GM12865 (cell line): ENCODE measurements around the gene STH.

Source experiments
- DNase-seq: peaks from one replicate; pipeline ENCODE4 v3.0.0; 2010; ENCODE audit warnings: low read depth
- H3K4me3 ChIP-seq: 2 replicates; pipeline ENCODE4 v1.5.1; 2011; ENCODE audit warnings: mild to moderate bottlenecking, low read depth, low read length, control low read depth
- TF ChIP-seq, protein P1 (sequence below): IDR thresholded peaks from 2 replicates; pipeline ENCODE4 v1.5.1; 2011; ENCODE audit warnings: low read length, control low read depth, low read depth, inconsistent platforms; ENCODE audit not compliant: insufficient read depth; ENCODE audit errors: missing control alignments

STH gene

GRCh38 chr17:45997166-45997565, 1.9 kb upstream of the STH start:
- no peak overlapping the region for H3K4me3 ChIP-seq
- no peak for DNase-seq
- TF ChIP-seq, protein P1, sequence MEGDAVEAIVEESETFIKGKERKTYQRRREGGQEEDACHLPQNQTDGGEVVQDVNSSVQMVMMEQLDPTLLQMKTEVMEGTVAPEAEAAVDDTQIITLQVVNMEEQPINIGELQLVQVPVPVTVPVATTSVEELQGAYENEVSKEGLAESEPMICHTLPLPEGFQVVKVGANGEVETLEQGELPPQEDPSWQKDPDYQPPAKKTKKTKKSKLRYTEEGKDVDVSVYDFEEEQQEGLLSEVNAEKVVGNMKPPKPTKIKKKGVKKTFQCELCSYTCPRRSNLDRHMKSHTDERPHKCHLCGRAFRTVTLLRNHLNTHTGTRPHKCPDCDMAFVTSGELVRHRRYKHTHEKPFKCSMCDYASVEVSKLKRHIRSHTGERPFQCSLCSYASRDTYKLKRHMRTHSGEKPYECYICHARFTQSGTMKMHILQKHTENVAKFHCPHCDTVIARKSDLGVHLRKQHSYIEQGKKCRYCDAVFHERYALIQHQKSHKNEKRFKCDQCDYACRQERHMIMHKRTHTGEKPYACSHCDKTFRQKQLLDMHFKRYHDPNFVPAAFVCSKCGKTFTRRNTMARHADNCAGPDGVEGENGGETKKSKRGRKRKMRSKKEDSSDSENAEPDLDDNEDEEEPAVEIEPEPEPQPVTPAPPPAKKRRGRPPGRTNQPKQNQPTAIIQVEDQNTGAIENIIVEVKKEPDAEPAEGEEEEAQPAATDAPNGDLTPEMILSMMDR = no peak

DNA sequence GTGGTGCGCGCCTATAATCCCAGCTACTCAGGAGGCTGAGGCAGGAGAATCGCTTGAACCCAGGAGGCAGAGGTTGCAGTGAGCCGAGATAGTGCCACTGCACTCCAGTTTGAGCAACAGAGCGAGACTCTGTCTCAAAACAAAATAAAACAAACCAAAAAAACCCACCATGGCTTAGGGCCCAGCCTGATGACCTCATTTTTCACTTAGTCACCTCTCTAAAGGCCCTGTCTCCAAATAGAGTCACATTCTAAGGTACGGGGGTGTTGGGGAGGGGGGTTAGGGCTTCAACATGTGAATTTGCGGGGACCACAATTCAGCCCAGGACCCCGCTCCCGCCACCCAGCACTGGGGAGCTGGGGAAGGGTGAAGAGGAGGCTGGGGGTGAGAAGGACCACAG, 1.4 kb upstream of the STH start:
- no peak for DNase-seq
- TF ChIP-seq, protein P1 = no peak
- H3K4me3 ChIP-seq = no peak overlapping the region

DNA sequence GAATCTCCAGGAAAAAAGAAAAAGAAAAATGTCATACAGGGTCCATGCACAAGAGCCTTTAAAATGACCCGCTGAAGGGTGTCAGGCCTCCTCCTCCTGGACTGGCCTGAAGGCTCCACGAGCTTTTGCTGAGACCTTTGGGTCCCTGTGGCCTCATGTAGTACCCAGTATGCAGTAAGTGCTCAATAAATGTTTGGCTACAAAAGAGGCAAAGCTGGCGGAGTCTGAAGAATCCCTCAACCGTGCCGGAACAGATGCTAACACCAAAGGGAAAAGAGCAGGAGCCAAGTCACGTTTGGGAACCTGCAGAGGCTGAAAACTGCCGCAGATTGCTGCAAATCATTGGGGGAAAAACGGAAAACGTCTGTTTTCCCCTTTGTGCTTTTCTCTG, 845 bp downstream of the STH start:
- H3K4me3 ChIP-seq = no peak overlapping the region
- DNase-seq = no peak
- TF ChIP-seq, protein P1 = no peak

- TF ChIP-seq, protein P1 = no peak
- H3K4me3 ChIP-seq = no peak overlapping the region
- no peak for DNase-seq
These were observed 1.2 kb downstream of the STH start for GRCh38 chr17:46000292-46000691.

DNA sequence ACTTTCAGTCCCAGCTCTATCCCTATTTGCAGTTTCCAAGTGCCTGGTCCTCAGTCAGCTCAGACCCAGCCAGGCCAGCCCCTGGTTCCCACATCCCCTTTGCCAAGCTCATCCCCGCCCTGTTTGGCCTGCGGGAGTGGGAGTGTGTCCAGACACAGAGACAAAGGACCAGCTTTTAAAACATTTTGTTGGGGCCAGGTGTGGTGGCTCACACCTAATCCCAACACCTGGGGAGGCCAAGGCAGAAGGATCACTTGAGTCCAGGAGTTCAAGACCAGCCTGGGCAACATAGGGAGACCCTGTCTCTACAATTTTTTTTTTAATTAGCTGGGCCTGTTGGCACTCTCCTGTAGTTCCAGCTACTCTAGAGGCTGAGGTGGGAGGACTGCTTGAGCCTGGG, 1.7 kb downstream of the STH start:
- TF ChIP-seq, protein P1 = no peak
- DNase-seq = no peak
- H3K4me3 ChIP-seq = no peak overlapping the region

GRCh38 chr17:46001390-46002310, 2.6 kb downstream of the STH start:
- H3K4me3 ChIP-seq = no peak overlapping the region
- TF ChIP-seq, protein P1 = no peak
- DNase-seq = no peak
